GM13976 (cell line): ENCODE data around the gene MS4A8.

Experiments
- DNase-seq: peaks from one replicate; pipeline ENCODE4 v3.0.0; 2012; ENCODE audit warnings: low spot score
- in situ Hi-C: fragments of 300-500 bp; cut with MboI; formaldehyde crosslinking; loops from one replicate; pipeline ENCODE4 v1.12.0; 2022; ENCODE audit warnings: low sequenced_read_pairs, mixed read lengths, inconsistent platforms; ENCODE audit not compliant: unreplicated experiment
- TF ChIP-seq, protein P1 (sequence below): IDR thresholded peaks from 2 replicates; pipeline ENCODE4 v1.5.1; 2012; ENCODE audit warnings: borderline replicate concordance, mild to moderate bottlenecking; ENCODE audit not compliant: insufficient read depth; ENCODE audit errors: extremely low read depth, missing control alignments, control extremely low read depth

The MS4A8 gene

DNA sequence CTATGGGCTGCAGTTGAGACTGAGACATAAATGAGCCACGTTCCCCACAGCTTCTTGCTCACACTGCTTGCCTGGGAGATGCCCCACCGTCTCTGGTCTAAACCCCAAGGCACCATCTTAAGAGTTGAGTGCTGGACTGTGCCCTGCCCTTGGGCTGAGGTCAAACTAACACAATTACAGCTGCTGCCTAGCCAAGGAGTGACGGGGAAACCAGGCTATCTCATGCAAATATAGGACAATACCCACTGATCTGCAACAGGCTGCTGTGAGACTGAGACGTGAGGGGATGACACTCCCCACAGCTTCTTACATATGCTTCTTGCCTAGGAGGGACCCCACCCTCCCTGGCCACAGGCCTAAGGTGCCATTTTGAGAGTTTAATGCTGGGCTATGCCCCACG lies 7.8 kb upstream of the MS4A8 start:
- DNase-seq = no peak
- in situ Hi-C loops = no loop called here
- TF ChIP-seq, protein P1, sequence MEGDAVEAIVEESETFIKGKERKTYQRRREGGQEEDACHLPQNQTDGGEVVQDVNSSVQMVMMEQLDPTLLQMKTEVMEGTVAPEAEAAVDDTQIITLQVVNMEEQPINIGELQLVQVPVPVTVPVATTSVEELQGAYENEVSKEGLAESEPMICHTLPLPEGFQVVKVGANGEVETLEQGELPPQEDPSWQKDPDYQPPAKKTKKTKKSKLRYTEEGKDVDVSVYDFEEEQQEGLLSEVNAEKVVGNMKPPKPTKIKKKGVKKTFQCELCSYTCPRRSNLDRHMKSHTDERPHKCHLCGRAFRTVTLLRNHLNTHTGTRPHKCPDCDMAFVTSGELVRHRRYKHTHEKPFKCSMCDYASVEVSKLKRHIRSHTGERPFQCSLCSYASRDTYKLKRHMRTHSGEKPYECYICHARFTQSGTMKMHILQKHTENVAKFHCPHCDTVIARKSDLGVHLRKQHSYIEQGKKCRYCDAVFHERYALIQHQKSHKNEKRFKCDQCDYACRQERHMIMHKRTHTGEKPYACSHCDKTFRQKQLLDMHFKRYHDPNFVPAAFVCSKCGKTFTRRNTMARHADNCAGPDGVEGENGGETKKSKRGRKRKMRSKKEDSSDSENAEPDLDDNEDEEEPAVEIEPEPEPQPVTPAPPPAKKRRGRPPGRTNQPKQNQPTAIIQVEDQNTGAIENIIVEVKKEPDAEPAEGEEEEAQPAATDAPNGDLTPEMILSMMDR = no peak

- TF ChIP-seq, protein P1 = no peak
- DNase-seq = no peak
- in situ Hi-C loops = no loop called here
Measured at GRCh38 chr11:60699936-60700335, 524 bp downstream of the MS4A8 start.

- in situ Hi-C loops = no loop called here
- TF ChIP-seq, protein P1 = peak; percentile 38
- DNase-seq = peak; percentile 49
Measured at GRCh38 chr11:60700689-60701468, 1.5 kb downstream of the MS4A8 start.

GRCh38 chr11:60701469-60701818 lies 2.0 kb downstream of the MS4A8 start:
- DNase-seq = no peak
- in situ Hi-C loops = no loop called here
- TF ChIP-seq, protein P1 = no peak

- DNase-seq = no peak
- TF ChIP-seq, protein P1 = no peak
- in situ Hi-C loops = no loop called here
Measured at GRCh38 chr11:60703374-60703773, 4.0 kb downstream of the MS4A8 start.

GRCh38 chr11:60705895-60706294 lies 6.5 kb downstream of the MS4A8 start:
- in situ Hi-C loops = no loop called here
- DNase-seq = no peak
- TF ChIP-seq, protein P1 = no peak
